ENCODE measurements around the gene DENND5A.

DNA sequence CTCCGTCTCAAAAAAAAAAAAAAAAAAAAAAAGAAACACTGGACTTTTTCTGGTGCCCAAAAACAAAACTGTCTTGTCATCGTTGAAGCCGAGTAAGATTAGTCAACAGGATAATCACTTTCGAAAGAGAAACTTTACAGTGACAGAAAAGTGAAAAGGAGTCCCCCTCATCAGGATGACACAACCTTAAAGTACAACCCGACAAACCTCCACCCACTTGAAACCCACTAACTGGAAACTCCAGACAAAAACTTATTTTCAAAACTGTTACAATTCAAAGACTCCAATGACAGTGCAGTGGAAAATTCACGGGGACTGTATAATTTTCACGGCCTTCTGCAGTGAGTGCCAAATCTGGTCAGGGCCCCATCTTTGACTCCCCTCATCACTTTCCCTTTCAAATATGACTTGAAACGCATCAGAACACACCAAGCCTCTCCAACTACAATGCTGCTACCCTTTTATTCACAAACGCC lies 1.3 kb downstream of the DENND5A start:
- TF ChIP-seq, protein P1, sequence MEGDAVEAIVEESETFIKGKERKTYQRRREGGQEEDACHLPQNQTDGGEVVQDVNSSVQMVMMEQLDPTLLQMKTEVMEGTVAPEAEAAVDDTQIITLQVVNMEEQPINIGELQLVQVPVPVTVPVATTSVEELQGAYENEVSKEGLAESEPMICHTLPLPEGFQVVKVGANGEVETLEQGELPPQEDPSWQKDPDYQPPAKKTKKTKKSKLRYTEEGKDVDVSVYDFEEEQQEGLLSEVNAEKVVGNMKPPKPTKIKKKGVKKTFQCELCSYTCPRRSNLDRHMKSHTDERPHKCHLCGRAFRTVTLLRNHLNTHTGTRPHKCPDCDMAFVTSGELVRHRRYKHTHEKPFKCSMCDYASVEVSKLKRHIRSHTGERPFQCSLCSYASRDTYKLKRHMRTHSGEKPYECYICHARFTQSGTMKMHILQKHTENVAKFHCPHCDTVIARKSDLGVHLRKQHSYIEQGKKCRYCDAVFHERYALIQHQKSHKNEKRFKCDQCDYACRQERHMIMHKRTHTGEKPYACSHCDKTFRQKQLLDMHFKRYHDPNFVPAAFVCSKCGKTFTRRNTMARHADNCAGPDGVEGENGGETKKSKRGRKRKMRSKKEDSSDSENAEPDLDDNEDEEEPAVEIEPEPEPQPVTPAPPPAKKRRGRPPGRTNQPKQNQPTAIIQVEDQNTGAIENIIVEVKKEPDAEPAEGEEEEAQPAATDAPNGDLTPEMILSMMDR (conservative IDR thresholded peaks at IDR 0.05 in 1 of 2, IDR thresholded peaks at IDR 0.05 in 1 of 2; ENCODE audit: low read depth in 1 of 2, low read length in 2 of 2) = no peak
- no peak for TF ChIP-seq EZH2 (IDR thresholded peaks at IDR 0.05; ENCODE audit: low read length, missing control alignments)
